GM12878 (cell line): Measurements from ENCODE around the gene RXRG. TPM values are rescaled to one million over a fixed set of nuclear protein-coding genes. Genes with fewer than 3 reads are reported as not detected.

Source experiments
- POLR2AphosphoS5 ChIP-seq: IDR thresholded peaks from 2 replicates; pipeline ENCODE4 v1.6.1; 2011; ENCODE audit warnings: mild to moderate bottlenecking, low read length, inconsistent platforms
- STAT3 ChIP-seq: IDR thresholded peaks from 2 replicates; pipeline ENCODE4 v1.6.1; 2011; ENCODE audit warnings: low read depth, low read length, improper control_type of control experiment
- polyA plus RNA-seq, 11 experiments: library from polyadenylated mRNA; depleted of rRNA in 4 of 11; unstranded in 6 of 11; stranded (reverse) in 5 of 11; fragments of >200 nt; fragmentation: Nextera tagmentation in 4 of 11; fragmentation: Illumina TruSeq in 1 of 11; extraction: Ambion mirVana in 4 of 11; extraction: Trizol in 1 of 11; gene quantifications; 1 replicate in 1 of 11; 2 replicates in 10 of 11; pipeline versions ENCODE4 v1.2.1 to v1.2.3, GENCODE V29; 2011 to 2016; ENCODE audit warnings: inconsistent platforms in 2 of 11, missing spikeins in 2 of 11, low read depth in 1 of 11
- total RNA-seq, 4 experiments: library from RNA; depleted of rRNA in 3 of 4; stranded (reverse); fragments of >200 nt in 3 of 4; fragmentation: Illumina TruSeq in 1 of 4; extraction: Trizol in 1 of 4; gene quantifications; 2 replicates each; pipeline versions ENCODE4 v1.2.1 to v1.2.3, GENCODE V29; 2013 to 2021
- TF ChIP-seq, protein P1 (sequence below): fragments of 450-650 bp; IDR thresholded peaks from 2 replicates; pipeline ENCODE4 v1.6.1; 2016; ENCODE audit warnings: mild to moderate bottlenecking
- TF ChIP-seq, protein P2 (sequence below): fragments of 450-650 bp; IDR thresholded peaks from 2 replicates; pipeline ENCODE4 v1.6.1; 2014; ENCODE audit warnings: mild to moderate bottlenecking
- TF ChIP-seq, protein P3 (sequence below): fragments of 450-650 bp; formaldehyde crosslinking; IDR thresholded peaks from 2 replicates; pipeline ENCODE4 v1.5.0; 2022; ENCODE audit warnings: mild to moderate bottlenecking, missing genetic modification characterization

The RXRG gene
- total and polyA plus RNA-seq, 10 of the 15 experiments (the other 5 are each of a cell fraction or from before 2014, with no cell fraction given), result 0.10 TPM; not detected in 9

DNA sequence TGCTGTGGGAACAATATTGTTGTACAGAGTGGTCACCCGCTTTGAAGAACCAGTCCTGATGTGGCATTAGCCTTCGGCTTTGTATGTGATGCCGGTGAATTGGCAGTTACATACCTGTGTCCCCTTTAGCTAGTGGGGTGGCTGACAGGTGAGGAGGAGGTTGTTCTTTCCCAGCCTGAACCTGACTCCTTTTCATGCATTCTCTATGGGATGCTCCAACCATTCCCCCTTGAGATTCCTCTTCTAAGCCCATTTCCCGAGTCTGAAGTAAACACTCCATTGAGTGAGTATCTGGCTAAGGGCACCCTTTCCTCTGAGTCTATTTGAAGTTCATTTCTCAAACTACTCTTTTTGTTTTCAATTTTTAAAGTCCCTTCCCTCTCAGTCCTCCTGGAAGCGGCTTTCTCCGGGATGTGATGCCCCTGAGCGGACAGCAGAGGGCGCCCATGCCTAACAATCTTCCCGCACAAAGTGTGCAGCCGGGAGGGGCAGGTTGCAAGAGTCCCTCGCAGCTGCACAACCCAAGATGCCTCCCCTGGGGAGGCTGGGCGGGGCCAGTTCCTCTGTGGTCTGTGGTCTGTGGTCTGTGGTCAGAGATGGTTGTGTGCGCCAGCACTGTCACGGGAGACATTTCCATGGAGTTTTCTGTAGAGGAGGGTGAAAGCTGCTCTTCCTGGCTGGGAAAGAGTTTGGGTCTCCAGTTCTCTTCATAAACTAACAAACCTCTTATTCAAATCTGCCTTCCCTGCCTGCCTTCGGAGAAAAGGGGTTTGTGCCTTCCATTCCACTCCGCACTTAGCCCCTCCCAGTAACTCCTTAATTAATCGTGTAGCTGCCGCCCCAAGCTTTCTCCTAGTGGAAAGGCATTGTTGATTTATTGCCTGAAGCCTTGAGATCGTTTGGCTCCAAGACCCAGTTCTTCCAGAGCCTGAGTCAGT, 52.0 kb downstream of the RXRG start (continued):
- TF ChIP-seq, protein P1, sequence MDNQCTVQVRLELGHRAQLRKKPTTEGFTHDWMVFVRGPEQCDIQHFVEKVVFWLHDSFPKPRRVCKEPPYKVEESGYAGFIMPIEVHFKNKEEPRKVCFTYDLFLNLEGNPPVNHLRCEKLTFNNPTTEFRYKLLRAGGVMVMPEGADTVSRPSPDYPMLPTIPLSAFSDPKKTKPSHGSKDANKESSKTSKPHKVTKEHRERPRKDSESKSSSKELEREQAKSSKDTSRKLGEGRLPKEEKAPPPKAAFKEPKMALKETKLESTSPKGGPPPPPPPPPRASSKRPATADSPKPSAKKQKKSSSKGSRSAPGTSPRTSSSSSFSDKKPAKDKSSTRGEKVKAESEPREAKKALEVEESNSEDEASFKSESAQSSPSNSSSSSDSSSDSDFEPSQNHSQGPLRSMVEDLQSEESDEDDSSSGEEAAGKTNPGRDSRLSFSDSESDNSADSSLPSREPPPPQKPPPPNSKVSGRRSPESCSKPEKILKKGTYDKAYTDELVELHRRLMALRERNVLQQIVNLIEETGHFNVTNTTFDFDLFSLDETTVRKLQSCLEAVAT, result peak; percentile 99
- TF ChIP-seq, protein P2, sequence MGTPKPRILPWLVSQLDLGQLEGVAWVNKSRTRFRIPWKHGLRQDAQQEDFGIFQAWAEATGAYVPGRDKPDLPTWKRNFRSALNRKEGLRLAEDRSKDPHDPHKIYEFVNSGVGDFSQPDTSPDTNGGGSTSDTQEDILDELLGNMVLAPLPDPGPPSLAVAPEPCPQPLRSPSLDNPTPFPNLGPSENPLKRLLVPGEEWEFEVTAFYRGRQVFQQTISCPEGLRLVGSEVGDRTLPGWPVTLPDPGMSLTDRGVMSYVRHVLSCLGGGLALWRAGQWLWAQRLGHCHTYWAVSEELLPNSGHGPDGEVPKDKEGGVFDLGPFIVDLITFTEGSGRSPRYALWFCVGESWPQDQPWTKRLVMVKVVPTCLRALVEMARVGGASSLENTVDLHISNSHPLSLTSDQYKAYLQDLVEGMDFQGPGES, result no peak
- no peak for TF ChIP-seq STAT3
- no peak for TF ChIP-seq POLR2AphosphoS5
- TF ChIP-seq, protein P3, sequence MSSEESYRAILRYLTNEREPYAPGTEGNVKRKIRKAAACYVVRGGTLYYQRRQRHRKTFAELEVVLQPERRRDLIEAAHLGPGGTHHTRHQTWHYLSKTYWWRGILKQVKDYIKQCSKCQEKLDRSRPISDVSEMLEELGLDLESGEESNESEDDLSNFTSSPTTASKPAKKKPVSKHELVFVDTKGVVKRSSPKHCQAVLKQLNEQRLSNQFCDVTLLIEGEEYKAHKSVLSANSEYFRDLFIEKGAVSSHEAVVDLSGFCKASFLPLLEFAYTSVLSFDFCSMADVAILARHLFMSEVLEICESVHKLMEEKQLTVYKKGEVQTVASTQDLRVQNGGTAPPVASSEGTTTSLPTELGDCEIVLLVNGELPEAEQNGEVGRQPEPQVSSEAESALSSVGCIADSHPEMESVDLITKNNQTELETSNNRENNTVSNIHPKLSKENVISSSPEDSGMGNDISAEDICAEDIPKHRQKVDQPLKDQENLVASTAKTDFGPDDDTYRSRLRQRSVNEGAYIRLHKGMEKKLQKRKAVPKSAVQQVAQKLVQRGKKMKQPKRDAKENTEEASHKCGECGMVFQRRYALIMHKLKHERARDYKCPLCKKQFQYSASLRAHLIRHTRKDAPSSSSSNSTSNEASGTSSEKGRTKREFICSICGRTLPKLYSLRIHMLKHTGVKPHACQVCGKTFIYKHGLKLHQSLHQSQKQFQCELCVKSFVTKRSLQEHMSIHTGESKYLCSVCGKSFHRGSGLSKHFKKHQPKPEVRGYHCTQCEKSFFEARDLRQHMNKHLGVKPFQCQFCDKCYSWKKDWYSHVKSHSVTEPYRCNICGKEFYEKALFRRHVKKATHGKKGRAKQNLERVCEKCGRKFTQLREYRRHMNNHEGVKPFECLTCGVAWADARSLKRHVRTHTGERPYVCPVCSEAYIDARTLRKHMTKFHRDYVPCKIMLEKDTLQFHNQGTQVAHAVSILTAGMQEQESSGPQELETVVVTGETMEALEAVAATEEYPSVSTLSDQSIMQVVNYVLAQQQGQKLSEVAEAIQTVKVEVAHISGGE (CRISPR knock-in tag), result no peak
